Right lobe of liver (tissue), 6 donors: ENCODE data around the gene UBTD2. TPM values are rescaled to one million over a fixed set of nuclear protein-coding genes. Genes with fewer than 3 reads are reported as not detected.

Experiments
- ATAC-seq, 4 donors: fragments of 200-7000 bp; cut with Tn5 transposase; one replicate each; pipeline ENCODE4 v1.9.1; 2020; ENCODE audit warnings: mild to moderate bottlenecking in 4 of 4, moderate library complexity in 4 of 4
- DNase-seq, 3 donors: peaks; one replicate each; pipeline ENCODE4 v3.0.0-alpha.2; 2020
- H3K27ac ChIP-seq, 3 donors: fragments of 200-600 bp; one replicate each; pipeline ENCODE4 v1.8.0; 2022
- H3K27me3 ChIP-seq, 2 donors: fragments of 200-600 bp; one replicate each; pipeline ENCODE4 v1.8.0; 2022
- H3K36me3 ChIP-seq, 4 donors: fragments of 200-600 bp; sonication (generic) in 1 of 4; one replicate each; pipeline versions ENCODE4 v1.5.1 to v1.8.0; 2017 to 2022; ENCODE audit warnings: control low read depth in 1 of 4
- H3K4me1 ChIP-seq, 4 donors: fragments of 200-600 bp; sonication (generic) in 1 of 4; one replicate each; pipeline versions ENCODE4 v1.5.1 to v1.8.0; 2017 to 2022; ENCODE audit warnings: control low read depth in 1 of 4
- H3K4me3 ChIP-seq, 3 donors: fragments of 200-600 bp; one replicate each; pipeline ENCODE4 v1.8.0; 2022
- H3K9me3 ChIP-seq, 4 donors: fragments of 200-600 bp; sonication (generic) in 1 of 4; one replicate each; pipeline versions ENCODE4 v1.5.1 to v1.8.0; 2017 to 2022; ENCODE audit warnings: control low read depth in 1 of 4
- POLR2A ChIP-seq: fragments of 450-650 bp; IDR thresholded peaks from one replicate; pipeline ENCODE4 v1.6.1; 2017; ENCODE audit warnings: antibody characterized with exemption, mild to moderate bottlenecking
- WGBS: methylation state at CpG from one replicate; pipeline ENCODE4 v1.1.6; 2018; ENCODE audit warnings: low coverage, low lambda C conversion rate; ENCODE audit not compliant: insufficient coverage; ENCODE audit errors: missing lambda C conversion rate; 5-methylcytosine and 5-hydroxymethylcytosine counted together
- intact Hi-C, 2 donors: fragments of 100-400 bp; cut with DNase I; formaldehyde crosslinking; loops; one replicate each; pipeline versions ENCODE4 v1.11.2 to v1.14.1; 2022
- total RNA-seq, 6 experiments: library from RNA; depleted of rRNA in 2 of 6; stranded (reverse); fragments of >200 nt in 2 of 6; fragmentation: NEBNext Ultra II Directional in 3 of 6; extraction: Animal tissue kit (Norgen Biotek cat#: 25700) in 3 of 6; gene quantifications; one replicate each; pipeline versions ENCODE4 v1.1.0 to v1.2.4, GENCODE V29; 2016 to 2023
- TF ChIP-seq, protein P1 (sequence below), 4 donors: fragments of 200-600 bp in 3 of 4; fragments of 450-650 bp in 1 of 4; IDR thresholded peaks; one replicate each; pipeline versions ENCODE4 v1.5.1 to v1.8.0; 2016 to 2022; ENCODE audit warnings: antibody characterized with exemption in 4 of 4, mild to moderate bottlenecking in 2 of 4
- donor health status: DM: no; HTN: yes; CAD: no.
- donor health status: DM: no; HTN: no; CAD: no.
- donor health status: DM: no; HTN: no; CAD: no.
- donor health status: DM: no; HTN: yes; CAD: no.
- donor health status: DM: no; HTN: yes; CAD: no.

UBTD2 gene
- total RNA-seq, 6 experiments from 2014 or later, result 6.7 to 11.7 (median 9.2) TPM

DNA sequence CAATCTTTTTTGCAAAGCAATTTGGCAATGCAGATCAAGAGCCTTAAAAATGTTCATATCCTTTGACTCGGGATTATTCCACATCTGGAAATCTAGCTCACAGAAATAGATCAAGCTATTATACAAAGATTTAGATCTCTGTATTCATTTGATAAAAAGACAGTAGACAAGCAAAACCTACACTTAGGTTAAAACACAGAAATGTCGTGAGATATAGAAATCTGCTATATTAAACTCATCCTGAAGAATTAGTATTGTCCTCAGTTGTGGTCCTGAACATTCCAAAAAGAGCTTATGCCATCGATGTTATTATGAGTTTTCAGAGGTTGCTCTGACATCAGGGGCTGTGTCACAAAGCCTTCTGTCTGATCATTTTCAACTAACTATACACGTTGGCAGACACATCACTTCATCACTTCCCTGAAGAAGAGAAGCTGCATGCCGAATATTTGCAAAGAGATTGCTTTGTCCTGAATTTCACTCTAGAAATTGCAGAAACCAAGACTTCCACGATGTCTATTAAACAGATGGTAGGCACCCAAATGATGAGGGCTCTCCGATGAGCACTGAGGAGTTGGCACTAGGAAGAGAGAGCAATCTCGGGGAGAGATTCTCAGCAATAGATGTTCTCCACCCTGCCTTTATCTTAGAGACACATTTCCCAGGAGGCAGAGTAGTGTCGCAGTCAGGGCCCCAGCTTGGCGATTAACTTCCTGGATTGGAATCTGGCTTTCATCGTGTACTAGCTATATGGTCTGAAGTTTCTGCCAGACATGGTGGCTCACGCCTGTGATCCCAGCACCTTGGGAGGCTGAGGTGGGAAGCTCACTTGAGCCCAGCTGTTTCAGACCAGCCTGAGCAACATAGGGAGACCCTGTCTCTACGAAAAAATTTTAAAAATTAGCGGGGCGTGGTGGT is 1.9 kb upstream of the UBTD2 start:
- Histone ChIP-seq H3K27me3 (no peaks in the 10 kb centered on the region), H3K9me3 (no peaks in the 10 kb centered on the region), H3K4me3 (no peak overlapping the region), H3K27ac (no peak overlapping the region), H3K36me3 (no peaks in the 10 kb centered on the region), H3K4me1 (peaks cover 0 to 24% (median 3%) of the 10 kb centered on the region in 4 donors)
- DNase-seq (no peak), ATAC-seq (no peak)
- WGBS, result 72% methylated on average over 7 of the region's 15 CpGs
- TF ChIP-seq, protein P1, sequence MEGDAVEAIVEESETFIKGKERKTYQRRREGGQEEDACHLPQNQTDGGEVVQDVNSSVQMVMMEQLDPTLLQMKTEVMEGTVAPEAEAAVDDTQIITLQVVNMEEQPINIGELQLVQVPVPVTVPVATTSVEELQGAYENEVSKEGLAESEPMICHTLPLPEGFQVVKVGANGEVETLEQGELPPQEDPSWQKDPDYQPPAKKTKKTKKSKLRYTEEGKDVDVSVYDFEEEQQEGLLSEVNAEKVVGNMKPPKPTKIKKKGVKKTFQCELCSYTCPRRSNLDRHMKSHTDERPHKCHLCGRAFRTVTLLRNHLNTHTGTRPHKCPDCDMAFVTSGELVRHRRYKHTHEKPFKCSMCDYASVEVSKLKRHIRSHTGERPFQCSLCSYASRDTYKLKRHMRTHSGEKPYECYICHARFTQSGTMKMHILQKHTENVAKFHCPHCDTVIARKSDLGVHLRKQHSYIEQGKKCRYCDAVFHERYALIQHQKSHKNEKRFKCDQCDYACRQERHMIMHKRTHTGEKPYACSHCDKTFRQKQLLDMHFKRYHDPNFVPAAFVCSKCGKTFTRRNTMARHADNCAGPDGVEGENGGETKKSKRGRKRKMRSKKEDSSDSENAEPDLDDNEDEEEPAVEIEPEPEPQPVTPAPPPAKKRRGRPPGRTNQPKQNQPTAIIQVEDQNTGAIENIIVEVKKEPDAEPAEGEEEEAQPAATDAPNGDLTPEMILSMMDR (IDR thresholded peaks at IDR 0.05), result no peak
- TF ChIP-seq POLR2A, result no peak
- intact Hi-C loops, result no loop called here

DNA sequence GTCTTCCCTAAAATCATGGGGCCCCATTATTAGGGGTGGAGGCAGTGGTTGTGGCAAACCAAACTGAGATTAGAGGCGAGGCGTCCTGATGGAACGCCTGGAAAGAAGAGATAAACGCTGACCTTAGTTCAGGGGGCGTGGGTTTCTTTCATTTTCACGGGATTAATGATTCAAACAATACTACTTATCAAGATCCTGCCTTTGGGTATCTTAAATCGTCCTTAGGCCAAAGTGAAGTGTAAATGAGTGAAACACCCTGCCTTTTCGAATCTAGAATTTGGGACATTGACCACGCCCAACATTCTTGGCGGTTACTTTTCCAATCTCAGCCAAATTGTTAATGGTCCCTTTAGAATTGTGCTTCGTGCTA is 1.0 kb upstream of the UBTD2 start:
- no peaks in the 10 kb centered on the region for H3K9me3 ChIP-seq
- TF ChIP-seq, protein P1 (IDR thresholded peaks at IDR 0.05), result no peak
- TF ChIP-seq POLR2A, result no peak
- H3K36me3 ChIP-seq, result no peaks in the 10 kb centered on the region
- H3K27me3 ChIP-seq, result no peaks in the 10 kb centered on the region
- H3K4me1 ChIP-seq, result peaks cover 0 to 26% (median 3%) of the 10 kb centered on the region in 4 donors
- DNase-seq (no peak), ATAC-seq (peak in 2 of 4 donors; percentile 2 to 3)
- peak overlapping the region in 1 of 3 donors; percentile 64 for H3K27ac ChIP-seq
- intact Hi-C loops, result no loop called here
- WGBS, result 16% methylated on average over 5 of the region's 11 CpGs
- H3K4me3 ChIP-seq, result peak overlapping the region; percentile 58 to 98 (median 86)

DNA sequence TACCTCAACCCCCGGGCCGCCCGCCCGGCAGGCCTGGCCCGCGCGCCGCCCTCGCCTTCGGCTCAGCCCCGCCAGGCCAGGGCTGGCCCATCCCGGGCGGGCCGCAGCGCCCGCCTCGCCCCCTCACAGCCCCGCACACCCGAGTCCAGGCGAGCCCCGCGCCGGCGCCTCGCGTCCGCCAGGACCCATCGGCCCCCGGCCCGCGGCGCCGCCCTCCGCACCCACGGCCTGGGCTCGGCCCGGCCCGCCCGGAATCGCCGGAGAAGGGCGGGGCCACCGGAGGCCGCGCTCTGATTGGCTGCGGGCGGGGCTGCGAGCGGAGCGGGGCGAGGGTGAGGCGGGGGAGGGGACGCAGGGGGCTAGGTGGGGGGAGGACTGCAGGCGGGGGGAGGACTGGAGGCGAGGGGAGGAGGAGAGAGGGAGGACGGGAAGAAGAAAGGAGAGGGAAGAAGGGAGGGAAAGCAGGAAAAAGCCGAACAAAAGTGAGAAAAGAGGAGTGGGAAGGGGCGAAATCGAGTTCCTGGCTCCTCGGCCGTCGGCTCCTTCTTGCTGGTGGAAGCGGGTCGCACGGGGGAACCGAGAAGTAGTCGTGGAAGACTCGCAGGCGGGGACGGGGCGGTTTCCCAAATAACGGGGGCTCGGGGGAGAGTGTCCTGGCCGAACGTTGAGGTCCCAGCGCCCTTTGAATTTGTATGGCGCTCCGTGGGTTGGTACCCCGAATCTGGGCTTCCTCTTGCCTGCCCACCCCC is 472 bp upstream of the UBTD2 start:
- Histone ChIP-seq H3K27ac (peak overlapping the region in 2 of 3 donors; percentile 64 to 66), H3K9me3 (no peaks in the 10 kb centered on the region), H3K4me3 (peak overlapping the region; percentile 58 to 98 (median 86)), H3K27me3 (no peaks in the 10 kb centered on the region), H3K4me1 (peaks cover 0 to 26% (median 3%) of the 10 kb centered on the region in 4 donors), H3K36me3 (no peaks in the 10 kb centered on the region)
- DNase-seq (peak; percentile 88 to 90 (median 89)), ATAC-seq (peak; percentile 90 to 94 (median 92))
- WGBS, result under 1% methylated on average over 41 of the region's 79 CpGs
- TF ChIP-seq, protein P1 (IDR thresholded peaks at IDR 0.05), result no peak
- TF ChIP-seq POLR2A, result peak; percentile 72
- intact Hi-C loops, result no loop called here

- H3K4me1 ChIP-seq, result peaks cover 0 to 26% (median 3%) of the 10 kb centered on the region in 4 donors
- TF ChIP-seq, protein P1 (IDR thresholded peaks at IDR 0.05), result no peak
- no peak for TF ChIP-seq POLR2A
- H3K27ac ChIP-seq, result peak overlapping the region; percentile 32 to 72 (median 66)
- ATAC-seq, result no peak
- WGBS, result 11% methylated on average over 13 of the region's 13 CpGs
- H3K9me3 ChIP-seq, result no peaks in the 10 kb centered on the region
- intact Hi-C loops, result no loop called here
- H3K27me3 ChIP-seq, result no peaks in the 10 kb centered on the region
- peak overlapping the region; percentile 75 to 98 (median 86) for H3K4me3 ChIP-seq
- no peak for DNase-seq
- no peaks in the 10 kb centered on the region for H3K36me3 ChIP-seq
These were observed 1.1 kb downstream of the UBTD2 start for GRCh38 chr5:172282272-172283019.
